ENCODE measurements around the gene SEMA5A.

SEMA5A gene

GRCh38 chr5:9545992-9546851, at the start of gene SEMA5A:
Gene SEMA5A, minus strand, starts transcription at chr5:9546075. Its CDS starts 166,129 bp downstream, at chr5:9379946.
- DNase-seq, result peak in 1 of 2 experiments; percentile 73

- no peak for DNase-seq
Observed at GRCh38 chr5:9594913-9595312, 49.0 kb upstream of the SEMA5A start.

GRCh38 chr5:9589049-9589835, 43.4 kb upstream of the SEMA5A start:
- DNase-seq, result no peak

GRCh38 chr5:9588254-9588653, 42.4 kb upstream of the SEMA5A start:
- no peak for DNase-seq

- DNase-seq, result no peak
Observed at GRCh38 chr5:9587135-9587534, 41.3 kb upstream of the SEMA5A start.

- DNase-seq, result no peak
Observed at GRCh38 chr5:9582406-9582805, 36.5 kb upstream of the SEMA5A start.

- no peak for DNase-seq
Observed at GRCh38 chr5:9573796-9574195, 27.9 kb upstream of the SEMA5A start.

- DNase-seq, result no peak
Observed at GRCh38 chr5:9572246-9572645, 26.4 kb upstream of the SEMA5A start.

GRCh38 chr5:9570876-9571275, 25.0 kb upstream of the SEMA5A start:
- no peak for DNase-seq

- DNase-seq, result no peak
Observed at GRCh38 chr5:9567039-9567438, 21.2 kb upstream of the SEMA5A start.

- no peak for DNase-seq
Observed at GRCh38 chr5:9564752-9565151, 18.9 kb upstream of the SEMA5A start.

GRCh38 chr5:9562141-9562540, 16.3 kb upstream of the SEMA5A start:
- DNase-seq, result peak; percentile 52 to 78

- DNase-seq, result no peak
Observed at GRCh38 chr5:9559965-9560364, 14.1 kb upstream of the SEMA5A start.

- DNase-seq, result no peak
Observed at GRCh38 chr5:9558319-9558965, 12.6 kb upstream of the SEMA5A start.

GRCh38 chr5:9557696-9558095, 11.8 kb upstream of the SEMA5A start:
- DNase-seq, result no peak

GRCh38 chr5:9555961-9556360, 10.1 kb upstream of the SEMA5A start:
- DNase-seq, result no peak

GRCh38 chr5:9554122-9554521, 8.2 kb upstream of the SEMA5A start:
- DNase-seq, result no peak

GRCh38 chr5:9553561-9553960, 7.7 kb upstream of the SEMA5A start:
- no peak for DNase-seq

GRCh38 chr5:9551567-9552537, 6.0 kb upstream of the SEMA5A start:
- no peak for DNase-seq

GRCh38 chr5:9549941-9550340, 4.1 kb upstream of the SEMA5A start:
- DNase-seq, result no peak

- peak in 1 of 2 experiments; percentile 38 for DNase-seq
Observed at GRCh38 chr5:9547122-9547947, 1.5 kb upstream of the SEMA5A start.

Measured in SW 1271 (cell line).